ENCODE data around the gene ZNF784.
"Not testable (repeated sequence)": the region's sequence is repeated elsewhere in the genome, so short reads cannot be mapped to it uniquely, and the experiment has no call there.

The ZNF784 gene

GRCh38 chr19:55583897-55584296 lies 40.5 kb downstream of the ZNF784 start:
- DNase-seq (ENCODE audit: low read depth in 2 of 2) = not testable (repeated sequence)

GRCh38 chr19:55582284-55582683 lies 42.1 kb downstream of the ZNF784 start:
- not testable (repeated sequence) for DNase-seq (ENCODE audit: low read depth in 2 of 2)

GRCh38 chr19:55581823-55582223 lies 42.5 kb downstream of the ZNF784 start:
- no peak for DNase-seq (ENCODE audit: low read depth in 2 of 2)

- no peak for DNase-seq (ENCODE audit: low read depth in 2 of 2)
Observed at GRCh38 chr19:55581145-55581822, 43.1 kb downstream of the ZNF784 start.

DNA sequence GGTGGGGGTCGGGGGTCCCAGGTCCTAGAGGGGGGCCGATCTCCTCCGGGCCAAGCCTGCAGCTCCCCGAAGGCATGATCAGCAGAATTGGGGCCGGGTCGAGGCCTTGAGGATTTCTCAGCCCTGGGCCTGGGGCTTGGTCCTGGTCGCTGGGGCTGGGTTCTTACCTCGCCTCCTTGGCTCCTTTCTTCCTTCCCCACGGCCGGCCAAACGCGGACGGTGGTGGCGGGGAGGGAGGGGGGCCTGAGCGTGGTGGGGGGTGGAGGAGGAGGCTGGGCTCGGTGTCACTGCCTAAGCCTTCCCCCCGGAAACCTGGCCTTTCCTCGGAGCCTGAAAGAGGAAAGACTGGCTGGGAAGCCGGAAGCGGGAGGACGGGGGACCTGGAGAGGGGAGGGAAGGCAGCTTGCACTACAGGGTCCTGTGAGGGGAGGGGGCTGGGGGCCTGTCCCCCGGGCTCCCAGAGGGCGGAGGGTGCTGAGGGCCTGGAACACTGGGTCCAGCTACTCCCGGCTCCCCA lies 43.7 kb downstream of the ZNF784 start, which contains the start of gene ZNF579:
TSS of gene ZNF579 (minus strand) at position 221 of the 517 bp plus-strand sequence. CDS start 1,209 bp downstream, outside the sequence.
- peak; percentile 52 to 60 for DNase-seq (ENCODE audit: low read depth in 2 of 2)

- no peak for DNase-seq (ENCODE audit: low read depth in 2 of 2)
Observed at GRCh38 chr19:55579766-55580621, 44.4 kb downstream of the ZNF784 start.

- DNase-seq (ENCODE audit: low read depth in 2 of 2) = no peak
Observed at GRCh38 chr19:55578761-55579747, 45.3 kb downstream of the ZNF784 start.

- DNase-seq (ENCODE audit: low read depth in 2 of 2) = no peak
Observed at GRCh38 chr19:55578031-55578760, 46.2 kb downstream of the ZNF784 start.

DNA sequence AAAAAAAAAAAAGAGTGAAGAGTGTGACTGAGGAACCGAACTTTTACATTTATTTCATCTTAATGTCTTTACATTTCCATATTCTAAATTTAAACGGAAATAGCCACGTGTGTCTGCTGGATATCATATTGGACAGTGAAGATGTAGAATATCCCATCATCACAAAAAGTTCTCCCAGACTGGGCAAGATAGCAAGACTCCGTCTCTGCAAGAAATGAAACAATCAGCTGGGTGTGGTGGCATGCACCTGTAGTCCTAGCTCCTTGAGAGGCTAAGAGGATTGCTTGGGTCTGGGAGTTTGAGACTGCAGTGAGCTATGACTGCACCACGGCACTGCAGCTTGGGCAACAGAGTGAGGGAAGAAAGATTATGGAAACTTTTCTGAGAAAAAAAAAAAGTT lies 47.6 kb downstream of the ZNF784 start:
- DNase-seq (ENCODE audit: low read depth in 2 of 2) = no peak

DNA sequence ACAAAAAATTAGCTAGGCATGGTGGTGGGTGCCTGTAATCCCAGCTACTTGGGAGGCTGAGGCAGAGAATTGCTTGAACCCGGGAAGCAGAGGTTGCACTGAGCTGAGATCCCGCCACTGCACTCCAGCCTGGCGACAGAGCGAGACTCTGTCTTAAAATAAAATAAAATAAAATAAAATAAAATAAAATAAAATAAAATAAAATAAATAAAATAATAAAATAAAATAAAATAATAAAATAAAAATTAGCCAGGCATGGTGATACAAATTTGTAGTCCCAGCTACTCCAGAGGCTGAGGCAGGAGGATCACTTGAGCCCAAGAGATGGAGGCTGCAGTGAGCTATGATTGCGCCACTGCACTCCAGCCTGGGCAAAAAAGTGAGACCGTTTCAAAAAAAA lies 50.4 kb downstream of the ZNF784 start:
- not testable (repeated sequence) for DNase-seq (ENCODE audit: low read depth in 2 of 2)

All from stimulated activated CD8-positive, alpha-beta memory T cell treated with anti-CD3 and anti-CD28 coated beads, Interleukin-7, amount 100 ng/mL, for 4 hours (primary cell).